ENCODE data around the gene TP53I11.

GRCh38 chr11:44978961-44979331, 28.3 kb upstream of the TP53I11 start:
- no peak for TF ChIP-seq CTCF (IDR thresholded peaks at IDR 0.05)
- TF ChIP-seq POLR2A (IDR thresholded peaks at IDR 0.05), result no peak
